ENCODE data around the gene NTN1. TPM values are rescaled to one million over a fixed set of nuclear protein-coding genes. Genes with fewer than 3 reads are reported as not detected.

The NTN1 gene
- total RNA-seq, 1 experiment from 2014 or later: 14.5 TPM

- Histone ChIP-seq H3K27me3 (ENCODE audit: control insufficient read depth, insufficient read depth, low read length) (no peaks in the 10 kb centered on the region), H3K27ac (ENCODE audit: low read length) (no peak overlapping the region), H3K9me3 (ENCODE audit: control insufficient read depth, insufficient read depth, low read depth, low read length) (no peaks in the 10 kb centered on the region), H3K4me3 (ENCODE audit: low read depth in 2 of 2, low read length in 2 of 2) (no peak overlapping the region), H3K4me1 (ENCODE audit: control insufficient read depth, insufficient read depth, low read length) (no peaks in the 10 kb centered on the region), H3K36me3 (ENCODE audit: control insufficient read depth, insufficient read depth, low read length) (no peaks in the 10 kb centered on the region)
- in situ Hi-C loops (cut with HindIII; ENCODE audit: low pct_unique_long_range_greater_than_20kb, low sequenced_read_pairs) (no loop called here), intact Hi-C loops (cut with micrococcal nuclease; ENCODE audit: unreplicated experiment) (no loop called here)
- ChIA-PET POLR2A (no interaction called here), CTCF (no interaction called here)
- DNase-seq (ENCODE audit: low read depth, low spot score) (no peak), ATAC-seq (no peak)
- BruUV-seq (replicated peaks): no TSS peak
- TF ChIP-seq REST (IDR thresholded peaks at IDR 0.05; ENCODE audit: insufficient read depth in 1 of 2, low read depth in 2 of 2, low read length in 1 of 2) (no peak), CTCF (IDR thresholded peaks at IDR 0.05) (no peak)
These were observed 16.4 kb downstream of the NTN1 start for GRCh38 chr17:9037736-9038135.

- BruUV-seq (replicated peaks): no TSS peak
- DNase-seq (ENCODE audit: low read depth, low spot score) (no peak), ATAC-seq (no peak)
- Histone ChIP-seq H3K9me3 (ENCODE audit: control insufficient read depth, insufficient read depth, low read depth, low read length) (no peaks in the 10 kb centered on the region), H3K4me3 (ENCODE audit: low read depth in 2 of 2, low read length in 2 of 2) (no peak overlapping the region), H3K27ac (ENCODE audit: low read length) (no peak overlapping the region), H3K4me1 (ENCODE audit: control insufficient read depth, insufficient read depth, low read length) (no peaks in the 10 kb centered on the region), H3K36me3 (ENCODE audit: control insufficient read depth, insufficient read depth, low read length) (no peaks in the 10 kb centered on the region), H3K27me3 (ENCODE audit: control insufficient read depth, insufficient read depth, low read length) (no peaks in the 10 kb centered on the region)
- CTCF ChIA-PET: no interaction called here
- POLR2A ChIA-PET: interaction anchor here (0.5 kb wide), 1 partner anchor 17 kb away, joined by 4 read pairs; the partner anchor contains the start of gene NTN1
- intact Hi-C loops (cut with micrococcal nuclease; ENCODE audit: unreplicated experiment): no loop called here
- TF ChIP-seq REST (IDR thresholded peaks at IDR 0.05; ENCODE audit: insufficient read depth in 1 of 2, low read depth in 2 of 2, low read length in 1 of 2) (no peak), TCF7L2 (IDR thresholded peaks at IDR 0.05; ENCODE audit: low read depth, low read length) (no peak), POLR2AphosphoS5 (IDR thresholded peaks at IDR 0.05; ENCODE audit: low read depth, low read length) (no peak), SIN3A (IDR thresholded peaks at IDR 0.05; ENCODE audit: borderline replicate concordance, insufficient read depth, low read depth, low read length) (no peak), CTCF (IDR thresholded peaks at IDR 0.05) (no peak)
- in situ Hi-C loops (cut with HindIII; ENCODE audit: low pct_unique_long_range_greater_than_20kb, low sequenced_read_pairs): no loop called here
These were observed 17.1 kb downstream of the NTN1 start for GRCh38 chr17:9038380-9038779.
